Fibroblast of mammary gland (primary cell): ENCODE measurements around the gene CTNNA3.
"Not testable (repeated sequence)": the region's sequence is repeated elsewhere in the genome, so short reads cannot be mapped to it uniquely, and the experiment has no call there.

Experiments
- DNase-seq: peaks from one replicate; pipeline ENCODE4 v3.0.0-alpha.2; 2010; ENCODE audit warnings: low read depth
- H3K4me3 ChIP-seq: 2 replicates; pipeline ENCODE4 v1.5.1; 2011; ENCODE audit warnings: low read depth, mild to moderate bottlenecking, low read length, moderate library complexity; ENCODE audit not compliant: control insufficient read depth
- CTCF ChIP-seq: conservative IDR thresholded peaks from 2 replicates; pipeline ENCODE4 v1.5.1; 2011; ENCODE audit warnings: low read depth, low read length, inconsistent platforms; ENCODE audit not compliant: control insufficient read depth, insufficient read depth

CTNNA3 gene

DNA sequence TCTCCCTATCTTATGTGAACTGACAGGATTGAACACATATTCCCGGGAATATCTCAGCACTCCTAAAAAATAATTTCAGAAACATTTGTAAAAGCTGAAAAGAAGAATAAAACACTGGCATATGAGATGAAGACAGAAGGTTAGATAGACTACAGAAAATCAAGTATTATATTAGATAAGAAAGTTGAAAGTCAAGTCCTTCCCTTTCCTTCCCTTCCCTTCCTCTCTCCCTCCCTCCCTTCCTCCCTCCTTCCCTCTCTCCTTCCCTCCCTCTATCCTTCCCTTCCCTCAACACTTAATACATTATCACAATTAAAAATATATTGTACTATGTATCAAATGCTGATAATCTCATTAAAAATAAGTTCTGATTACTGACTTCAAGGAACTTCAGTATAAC is 122.5 kb downstream of the CTNNA3 start:
- no peak overlapping the region for H3K4me3 ChIP-seq
- TF ChIP-seq CTCF = no peak
- DNase-seq = no peak

GRCh38 chr10:67571503-67571902 is 124.5 kb downstream of the CTNNA3 start:
- TF ChIP-seq CTCF = no peak
- no peak overlapping the region for H3K4me3 ChIP-seq
- DNase-seq = no peak

- not testable (repeated sequence) for DNase-seq, H3K4me3 ChIP-seq
Observed at GRCh38 chr10:67558311-67558710, 137.7 kb downstream of the CTNNA3 start.

GRCh38 chr10:67553254-67553653 is 142.7 kb downstream of the CTNNA3 start:
- DNase-seq = no peak
- no peak overlapping the region for H3K4me3 ChIP-seq
- no peak for TF ChIP-seq CTCF

DNA sequence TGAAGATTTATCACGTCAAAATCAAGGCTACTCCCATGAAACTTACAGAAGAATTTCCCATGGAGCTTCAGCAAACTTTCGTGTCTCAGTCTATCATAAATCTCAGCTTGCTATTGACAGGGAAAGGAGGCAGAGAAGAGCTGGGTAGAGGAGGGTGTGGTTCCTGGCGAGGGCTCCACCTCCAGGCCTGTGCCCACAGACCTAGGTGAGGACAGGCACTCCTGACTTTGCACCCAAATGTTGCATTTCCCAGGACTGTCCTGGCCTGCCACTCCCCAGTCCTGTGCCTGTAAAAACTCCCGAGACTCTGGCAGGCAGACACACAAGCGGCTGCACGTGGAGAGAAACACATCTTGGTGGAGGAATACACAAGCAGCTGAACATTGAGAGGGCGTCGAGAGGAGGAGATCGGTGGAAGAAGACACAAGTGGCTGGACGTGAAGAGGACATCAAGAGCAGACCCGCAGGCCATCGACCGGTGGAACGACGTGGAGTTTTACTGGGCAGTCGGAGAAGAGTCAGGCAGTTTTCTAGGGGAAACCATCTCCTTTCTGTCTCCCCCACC is 145.1 kb downstream of the CTNNA3 start:
- no peak overlapping the region for H3K4me3 ChIP-seq
- no peak for TF ChIP-seq CTCF
- no peak for DNase-seq

GRCh38 chr10:67550046-67550445 is 145.9 kb downstream of the CTNNA3 start:
- no peak for DNase-seq
- H3K4me3 ChIP-seq = no peak overlapping the region
- TF ChIP-seq CTCF = no peak

GRCh38 chr10:67549390-67549789 is 146.6 kb downstream of the CTNNA3 start:
- no peak overlapping the region for H3K4me3 ChIP-seq
- TF ChIP-seq CTCF = no peak
- no peak for DNase-seq
